T-cell (primary cell): Measurements from ENCODE around the gene HES4. TPM values are rescaled to one million over a fixed set of nuclear protein-coding genes. Genes with fewer than 3 reads are reported as not detected.

Experiments
- ATAC-seq, 4 experiments: fragments of 200-7000 bp in 3 of 4; fragments of 150-1000 bp in 1 of 4; cut with Tn5 transposase; replicated peaks in 1 of 4; 1 replicate in 3 of 4; 2 replicates in 1 of 4; pipeline ENCODE4 v1.10.0; 2021; ENCODE audit warnings: moderate library complexity in 3 of 4, mild to moderate bottlenecking in 2 of 4, moderate number of reproducible peaks in 1 of 4
- CTCF ChIA-PET, 2 donors: fragments of 300-600 bp; sonication (Branson Sonifier 250); formaldehyde crosslinking; loops; one replicate each; lab custom pipeline; 2022; ENCODE audit warnings: antibody characterized with exemption in 2 of 2; lab: Charles Lee
- POLR2A ChIA-PET, 2 donors: fragments of 300-600 bp; sonication (Branson Sonifier 250); formaldehyde crosslinking; loops; one replicate each; lab custom pipeline; 2022; ENCODE audit warnings: antibody characterized with exemption in 2 of 2; lab: Charles Lee
- DNase-seq, 35 experiments: peaks; one replicate each; pipeline versions ENCODE4 v3.0.0 to v3.0.0-alpha.2; 2013 to 2023
- H3K27ac ChIP-seq: one replicate; pipeline ENCODE4 v1.5.1; 2013; ENCODE audit warnings: low read length
- H3K27me3 ChIP-seq, 2 experiments: replicated peaks in 1 of 2; 1 replicate in 1 of 2; 2 replicates in 1 of 2; pipeline versions ENCODE4 v1.6.1 to v1.7.0; 2013; ENCODE audit warnings: low read length in 1 of 2, mixed read lengths in 1 of 2; ENCODE audit not compliant: control insufficient read depth in 2 of 2, insufficient read depth in 2 of 2; ENCODE audit errors: extremely low read depth in 1 of 2
- H3K36me3 ChIP-seq, 2 donors: 1 replicate in 1 of 2; 2 replicates in 1 of 2; pipeline versions ENCODE4 v1.6.1 to v1.7.0; 2013; ENCODE audit warnings: low read length in 1 of 2; ENCODE audit not compliant: control insufficient read depth in 2 of 2, insufficient read depth in 1 of 2; ENCODE audit errors: extremely low read depth in 1 of 2
- H3K4me1 ChIP-seq, 2 experiments: 1 replicate in 1 of 2; 2 replicates in 1 of 2; pipeline versions ENCODE4 v1.6.1 to v1.7.0; 2013; ENCODE audit warnings: low read length in 2 of 2, mixed read lengths in 1 of 2; ENCODE audit not compliant: insufficient read depth in 2 of 2, control insufficient read depth in 1 of 2; ENCODE audit errors: extremely low read depth in 1 of 2
- H3K4me3 ChIP-seq, 2 donors: 1 replicate in 1 of 2; 2 replicates in 1 of 2; pipeline versions ENCODE4 v1.5.1 to v1.7.0; 2013; ENCODE audit warnings: mild to moderate bottlenecking in 2 of 2, low read length in 1 of 2, moderate library complexity in 1 of 2; ENCODE audit not compliant: control insufficient read depth in 1 of 2; ENCODE audit errors: extremely low read depth in 1 of 2
- H3K9me3 ChIP-seq: 2 replicates; pipeline ENCODE4 v1.7.0; 2013
- H3K27ac Mint-ChIP-seq, 2 donors: one replicate each; pipeline ENCODE4 v1.8.0; 2020 to 2021; ENCODE audit warnings: mild to moderate bottlenecking in 2 of 2, mixed read lengths in 2 of 2
- H3K27me3 Mint-ChIP-seq, 2 donors: one replicate each; pipeline ENCODE4 v1.8.0; 2021 to 2022; ENCODE audit warnings: mixed read lengths in 2 of 2
- H3K36me3 Mint-ChIP-seq: one replicate; pipeline ENCODE4 v1.8.0; 2021; ENCODE audit warnings: mixed read lengths
- H3K4me1 Mint-ChIP-seq, 3 donors: one replicate each; pipeline ENCODE4 v1.8.0; 2020 to 2022; ENCODE audit warnings: mixed read lengths in 3 of 3, mild to moderate bottlenecking in 1 of 3
- H3K4me3 Mint-ChIP-seq, 3 donors: one replicate each; pipeline ENCODE4 v1.8.0; 2020 to 2022; ENCODE audit warnings: mild to moderate bottlenecking in 3 of 3, mixed read lengths in 3 of 3, moderate library complexity in 3 of 3
- H3K9me3 Mint-ChIP-seq, 3 donors: one replicate each; pipeline ENCODE4 v1.8.0; 2020 to 2022; ENCODE audit warnings: mixed read lengths in 3 of 3
- WGBS: methylation state at CpG from one replicate; pipeline ENCODE4 v1.1.5; 2013; ENCODE audit warnings: missing lambda C conversion rate; ENCODE audit not compliant: insufficient coverage; 5-methylcytosine and 5-hydroxymethylcytosine counted together
- total RNA-seq, 35 experiments: library from RNA in 6 of 35; stranded (reverse) in 6 of 35; fragments of 120-200 nt in 1 of 35; gene quantifications; one replicate each; pipeline versions ENCODE4 v1.2.1 to v1.2.4 and lab custom pipeline; 2013 to 2026

Gene HES4
- total RNA-seq, 5 donors from 2014 or later (not counting 1 experiment from before 2014, with no cell fraction given), result 1.5 to 11.9 (median 2.6) TPM

GRCh38 chr1:953524-954320 is 46.2 kb downstream of the HES4 start:
- H3K4me1 ChIP-seq, result peaks cover 7 to 20% of the 10 kb centered on the region in 2 experiments
- no peaks in the 10 kb centered on the region for H3K27me3 ChIP-seq
- CTCF ChIA-PET, result interaction anchor here in 1 of 2 donors (0.5 kb wide), 1 partner anchor 39 kb away, joined by 3 read pairs; no protein-coding TSS in a partner anchor
- POLR2A ChIA-PET, result no interaction called here
- no peak for DNase-seq
- Mint-ChIP-seq H3K9me3 (no peaks in the 10 kb centered on the region), H3K27ac (no peak overlapping the region), H3K27me3 (no peaks in the 10 kb centered on the region), H3K4me1 (peaks cover 12 to 23% (median 22%) of the 10 kb centered on the region in 3 donors), H3K4me3 (no peak overlapping the region), H3K36me3 (peaks cover 48% of the 10 kb centered on the region)
- WGBS, result 90% methylated on average over 23 of the region's 32 CpGs
- H3K27ac ChIP-seq, result no peak overlapping the region
- H3K4me3 ChIP-seq, result no peak overlapping the region
- no peak for ATAC-seq
- H3K36me3 ChIP-seq, result peaks cover 22 to 79% of the 10 kb centered on the region in 2 donors
- no peaks in the 10 kb centered on the region for H3K9me3 ChIP-seq

- H3K27ac Mint-ChIP-seq, result no peak overlapping the region
- no peaks in the 10 kb centered on the region for H3K27me3 ChIP-seq
- peaks cover under 1 to 9% of the 10 kb centered on the region in 2 experiments for H3K4me1 ChIP-seq
- H3K36me3 Mint-ChIP-seq, result peaks cover 47% of the 10 kb centered on the region
- H3K4me3 ChIP-seq, result no peak overlapping the region
- no peaks in the 10 kb centered on the region for H3K9me3 ChIP-seq
- no peak for DNase-seq
- 97% methylated on average over 5 of the region's 7 CpGs for WGBS
- ChIA-PET POLR2A (no interaction called here), CTCF (no interaction called here)
- no peak overlapping the region for H3K4me3 Mint-ChIP-seq
- no peak overlapping the region for H3K27ac ChIP-seq
- ATAC-seq, result no peak
- no peaks in the 10 kb centered on the region for H3K27me3 Mint-ChIP-seq
- no peaks in the 10 kb centered on the region for H3K9me3 Mint-ChIP-seq
- H3K4me1 Mint-ChIP-seq, result peaks cover 7 to 12% (median 12%) of the 10 kb centered on the region in 3 donors
- peaks cover 27 to 90% of the 10 kb centered on the region in 2 donors for H3K36me3 ChIP-seq
These were observed 47.3 kb downstream of the HES4 start for GRCh38 chr1:952603-953002.

DNA sequence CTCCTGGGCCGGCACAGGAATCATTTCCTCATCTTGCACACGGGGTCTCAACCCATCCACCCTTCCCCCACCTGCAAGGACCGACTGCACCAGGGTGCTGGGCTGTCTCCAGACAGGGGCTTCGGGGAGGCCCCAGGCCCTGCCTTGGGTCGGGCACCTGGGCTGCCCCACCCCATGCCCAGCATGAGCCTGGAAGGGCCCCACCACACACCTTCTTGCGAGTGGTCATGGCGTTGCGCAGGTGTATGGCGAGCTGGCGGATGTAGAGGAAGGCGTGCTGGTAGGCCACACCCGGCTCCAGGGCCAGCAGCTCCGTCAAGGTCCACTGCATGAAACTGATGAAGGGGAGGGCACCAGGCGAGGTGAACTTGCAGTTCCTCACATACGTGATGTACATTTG is 47.7 kb downstream of the HES4 start:
- no peaks in the 10 kb centered on the region for H3K9me3 Mint-ChIP-seq
- peaks cover 0 to 5% of the 10 kb centered on the region in 2 experiments for H3K4me1 ChIP-seq
- H3K4me1 Mint-ChIP-seq, result peaks cover 3 to 8% (median 8%) of the 10 kb centered on the region in 3 donors
- 99% methylated on average over 12 of the region's 15 CpGs for WGBS
- ChIA-PET CTCF (no interaction called here), POLR2A (no interaction called here)
- H3K27me3 ChIP-seq, result no peaks in the 10 kb centered on the region
- peaks cover 30 to 94% of the 10 kb centered on the region in 2 donors for H3K36me3 ChIP-seq
- H3K27ac Mint-ChIP-seq, result no peak overlapping the region
- no peaks in the 10 kb centered on the region for H3K27me3 Mint-ChIP-seq
- ATAC-seq, result no peak
- H3K4me3 Mint-ChIP-seq, result no peak overlapping the region
- H3K36me3 Mint-ChIP-seq, result peaks cover 47% of the 10 kb centered on the region
- no peak for DNase-seq
- no peak overlapping the region for H3K4me3 ChIP-seq
- H3K27ac ChIP-seq, result no peak overlapping the region
- H3K9me3 ChIP-seq, result no peaks in the 10 kb centered on the region

- no peak overlapping the region for H3K27ac ChIP-seq
- Mint-ChIP-seq H3K9me3 (no peaks in the 10 kb centered on the region), H3K27ac (no peak overlapping the region), H3K36me3 (peaks cover 50% of the 10 kb centered on the region), H3K4me3 (no peak overlapping the region), H3K27me3 (no peaks in the 10 kb centered on the region), H3K4me1 (peaks cover 0 to 8% (median 3%) of the 10 kb centered on the region in 3 donors)
- H3K27me3 ChIP-seq, result no peaks in the 10 kb centered on the region
- CTCF ChIA-PET, result no interaction called here
- H3K36me3 ChIP-seq, result peaks cover 30 to 91% of the 10 kb centered on the region in 2 donors
- no peak overlapping the region for H3K4me3 ChIP-seq
- H3K4me1 ChIP-seq, result no peaks in the 10 kb centered on the region
- H3K9me3 ChIP-seq, result no peaks in the 10 kb centered on the region
- ATAC-seq (no peak), DNase-seq (no peak)
- 90% methylated on average over 6 of the region's 6 CpGs for WGBS
- POLR2A ChIA-PET, result no interaction called here
These were observed 48.5 kb downstream of the HES4 start for GRCh38 chr1:951364-951763.

DNA sequence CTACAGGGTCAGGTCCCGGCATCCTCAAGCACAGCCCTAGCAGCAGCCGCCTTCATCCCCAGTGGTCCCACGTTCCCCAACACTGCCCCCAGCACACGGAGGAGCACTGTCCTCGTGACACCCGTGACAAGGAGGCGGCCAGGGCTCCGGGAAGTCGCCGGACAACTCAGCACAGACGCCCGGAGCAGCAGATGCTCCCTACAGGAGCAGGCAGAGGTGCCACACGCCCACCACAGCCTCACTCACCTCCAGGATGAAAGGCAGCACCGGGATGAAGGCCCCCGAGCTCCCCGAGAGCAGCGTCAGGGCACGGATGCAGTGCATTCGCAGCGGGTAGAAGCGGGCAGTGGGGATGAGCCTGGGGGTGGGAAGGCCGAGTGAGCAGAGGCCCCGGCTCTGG is 49.0 kb downstream of the HES4 start:
- peaks cover 53% of the 10 kb centered on the region for H3K36me3 Mint-ChIP-seq
- POLR2A ChIA-PET, result no interaction called here
- 98% methylated on average over 12 of the region's 23 CpGs for WGBS

GRCh38 chr1:950268-950667 is 49.6 kb downstream of the HES4 start:
- WGBS, result 99% methylated on average over 9 of the region's 9 CpGs
- Histone ChIP-seq H3K27me3 (no peaks in the 10 kb centered on the region), H3K36me3 (peaks cover 30 to 87% of the 10 kb centered on the region in 2 donors), H3K4me1 (no peaks in the 10 kb centered on the region), H3K4me3 (no peak overlapping the region), H3K27ac (no peak overlapping the region), H3K9me3 (no peaks in the 10 kb centered on the region)
- POLR2A ChIA-PET, result no interaction called here
- CTCF ChIA-PET, result no interaction called here
- no peak overlapping the region for H3K27ac Mint-ChIP-seq
- no peak for DNase-seq
- peaks cover 0 to 3% (median 1%) of the 10 kb centered on the region in 3 donors for H3K4me1 Mint-ChIP-seq
- no peak for ATAC-seq
- H3K36me3 Mint-ChIP-seq, result peaks cover 57% of the 10 kb centered on the region
- no peaks in the 10 kb centered on the region for H3K27me3 Mint-ChIP-seq
- no peaks in the 10 kb centered on the region for H3K9me3 Mint-ChIP-seq
- H3K4me3 Mint-ChIP-seq, result no peak overlapping the region

More for the DNA sequence above, 49.0 kb downstream of the HES4 start:
- Mint-ChIP-seq H3K4me1 (peaks cover 0 to 8% (median 1%) of the 10 kb centered on the region in 3 donors), H3K9me3 (no peaks in the 10 kb centered on the region), H3K4me3 (no peak overlapping the region), H3K27me3 (no peaks in the 10 kb centered on the region), H3K27ac (no peak overlapping the region)
- peaks cover 30 to 88% of the 10 kb centered on the region in 2 donors for H3K36me3 ChIP-seq
- no peaks in the 10 kb centered on the region for H3K4me1 ChIP-seq
- no peak for ATAC-seq
- no peak overlapping the region for H3K27ac ChIP-seq
- no peaks in the 10 kb centered on the region for H3K9me3 ChIP-seq
- H3K4me3 ChIP-seq, result no peak overlapping the region
- CTCF ChIA-PET, result no interaction called here
- no peaks in the 10 kb centered on the region for H3K27me3 ChIP-seq
- no peak for DNase-seq
